GM12892 (cell line): ENCODE results near the gene CCRL2.

Experiments used
- POLR2A ChIP-seq: IDR thresholded peaks from 2 replicates; pipeline ENCODE4 v1.6.1; 2011; ENCODE audit warnings: low read depth, low read length, control low read depth
- POLR2AphosphoS5 ChIP-seq: IDR thresholded peaks from 2 replicates; pipeline ENCODE4 v1.6.1; 2011; ENCODE audit warnings: low read depth, low read length, control low read depth
- TAF1 ChIP-seq: IDR thresholded peaks from 2 replicates; pipeline ENCODE4 v1.6.1; 2011; ENCODE audit warnings: low read depth, mild to moderate bottlenecking, control low read depth, low read length, borderline replicate concordance

DNA sequence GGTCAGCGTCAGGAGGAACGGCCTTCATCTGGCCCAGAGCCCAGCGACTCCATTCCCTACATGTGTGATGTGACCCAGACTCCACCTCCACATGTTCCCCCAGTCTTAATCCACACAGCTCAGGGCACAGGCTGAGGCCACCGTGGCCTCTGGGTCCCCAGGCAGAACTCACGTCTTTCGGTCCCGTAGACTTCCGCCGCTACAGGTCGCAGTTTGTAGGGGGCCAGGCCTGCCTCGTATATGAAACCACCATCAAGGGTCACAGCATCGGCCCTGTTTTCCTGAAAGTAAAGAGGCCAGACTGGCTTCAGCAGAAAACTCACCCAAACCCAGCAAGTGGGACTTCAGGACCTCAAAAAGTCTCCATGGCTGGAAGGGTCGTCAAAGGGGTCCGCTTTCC is 49.1 kb downstream of the CCRL2 start:
- TF ChIP-seq POLR2AphosphoS5: no peak
- no peak for TF ChIP-seq POLR2A
- TF ChIP-seq TAF1: no peak
